Measurements from ENCODE around the gene STX5. TPM values are rescaled to one million over a fixed set of nuclear protein-coding genes. Genes with fewer than 3 reads are reported as not detected.
"Not testable (repeated sequence)": the region's sequence is repeated elsewhere in the genome, so short reads cannot be mapped to it uniquely, and the experiment has no call there.

STX5 gene
- total and polyA plus RNA-seq, 2 donors from 2014 or later, result 39.6 to 44.6 TPM

DNA sequence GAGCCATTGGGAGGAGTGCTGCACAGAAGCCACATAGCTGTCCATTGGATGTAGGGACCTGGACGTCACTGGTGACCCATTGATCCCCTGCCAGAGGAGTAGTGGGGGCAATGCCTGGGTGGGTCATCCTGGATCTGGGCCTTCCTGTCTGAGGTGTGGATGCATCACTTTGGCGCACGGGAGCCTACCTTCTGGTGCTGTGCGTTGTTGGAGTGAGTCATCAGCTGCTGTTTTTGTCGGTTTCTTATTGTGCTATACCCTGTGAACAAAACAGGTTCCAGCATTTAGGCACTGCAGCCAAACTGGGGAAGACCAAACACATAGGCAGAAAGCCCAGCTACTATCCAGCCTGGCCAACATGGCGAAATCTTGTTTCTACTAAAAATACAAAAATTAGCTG lies 57.4 kb downstream of the STX5 start:
- H3K9me3 ChIP-seq (ENCODE audit: control insufficient read depth in 2 of 3, insufficient read depth in 1 of 3, low read length in 3 of 3), result no peaks in the 10 kb centered on the region
- no peak for TF ChIP-seq CTCF (IDR thresholded peaks at IDR 0.05; ENCODE audit: borderline replicate concordance, extremely low read depth, insufficient read depth)
- DNase-seq (peak in 1 of 5 donors; percentile 31), FAIRE-seq (no peak)
- peaks cover 0 to 8% (median 7%) of the 10 kb centered on the region in 3 donors for H3K4me1 ChIP-seq (ENCODE audit: control insufficient read depth in 2 of 3, insufficient read depth in 2 of 3, low read depth in 1 of 3, low read length in 3 of 3)
- peaks cover 0 to 21% (median 9%) of the 10 kb centered on the region in 3 donors for H3K36me3 ChIP-seq (ENCODE audit: control insufficient read depth in 2 of 3, insufficient read depth in 3 of 3, low read length in 3 of 3)
- H3K4me3 ChIP-seq (ENCODE audit: low read length in 3 of 3), result no peak overlapping the region
- H3K9ac ChIP-seq (ENCODE audit: low read length in 3 of 3), result no peak overlapping the region
- intact Hi-C loops (cut with DNase I), result no loop called here
- H3K27ac ChIP-seq (ENCODE audit: low read depth in 2 of 2, low read length in 2 of 2), result no peak overlapping the region
- H3K27me3 ChIP-seq (ENCODE audit: control insufficient read depth, insufficient read depth, low read length), result no peaks in the 10 kb centered on the region

DNA sequence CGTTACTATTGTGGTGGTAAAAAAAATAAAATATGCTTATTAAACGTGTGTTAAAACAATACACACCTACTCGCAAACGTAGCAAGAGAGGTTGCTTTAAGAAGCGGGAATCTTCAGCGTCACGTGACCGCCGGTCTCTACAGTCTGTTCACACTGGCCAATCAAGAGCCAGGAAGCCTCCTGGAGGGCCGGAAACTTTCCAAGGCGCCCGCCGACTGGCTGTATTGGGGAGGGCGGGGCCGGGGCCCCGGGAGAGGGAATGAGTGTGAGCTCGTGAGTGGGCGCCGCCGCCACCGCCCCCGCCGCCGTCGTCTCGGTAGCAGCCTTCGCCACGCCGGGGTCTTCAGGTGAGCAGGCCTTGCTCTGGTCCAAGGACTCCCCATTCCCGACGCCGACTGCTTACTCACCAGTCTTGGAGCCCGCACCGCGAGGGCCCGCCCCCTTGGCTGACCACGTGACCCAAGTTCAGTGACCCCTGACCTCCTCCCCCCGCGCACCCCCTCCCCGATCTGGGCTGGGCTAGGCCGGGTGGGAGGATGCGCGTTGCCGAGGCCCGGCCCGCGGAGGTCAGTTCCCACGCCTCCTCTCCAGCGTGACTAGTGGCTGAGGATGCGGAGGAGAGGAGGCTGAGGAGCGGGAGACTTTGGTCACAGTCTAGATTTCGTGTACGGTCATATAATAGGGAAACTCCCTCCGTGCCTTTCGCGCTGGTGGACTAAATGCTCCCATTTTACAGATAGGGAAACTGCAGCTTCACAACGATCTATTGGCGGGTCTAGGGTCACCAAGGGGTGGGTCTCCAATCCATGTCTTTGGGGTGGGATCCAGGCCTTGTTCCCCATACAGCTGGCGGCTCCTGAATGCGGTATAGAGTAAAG lies 60.5 kb downstream of the STX5 start, which contains the start of gene TAF6L:
Gene TAF6L (plus strand): TSS at position 253 of the 878 bp plus-strand sequence. CDS start 4,388 bp downstream, outside the sequence.
- intact Hi-C loops (cut with DNase I), result no loop called here
- peak within 1 kb of the TSS; percentile 92 to 99 for H3K27ac ChIP-seq (ENCODE audit: low read depth in 2 of 2, low read length in 2 of 2)
- TF ChIP-seq CTCF (IDR thresholded peaks at IDR 0.05; ENCODE audit: borderline replicate concordance, extremely low read depth, insufficient read depth), result no peak
- H3K4me1 ChIP-seq (ENCODE audit: control insufficient read depth in 2 of 3, insufficient read depth in 2 of 3, low read depth in 1 of 3, low read length in 3 of 3), result peaks cover 0 to 8% (median 7%) of the 10 kb centered on the region in 3 donors
- DNase-seq (peak; percentile 98 to 99 (median 98)), FAIRE-seq (no peak)
- H3K9ac ChIP-seq (ENCODE audit: low read length in 3 of 3), result peak within 1 kb of the TSS; percentile 65 to 82 (median 78)
- no peaks in the 10 kb centered on the region for H3K27me3 ChIP-seq (ENCODE audit: control insufficient read depth, insufficient read depth, low read length)
- peak within 1 kb of the TSS; percentile 74 to 87 (median 86) for H3K4me3 ChIP-seq (ENCODE audit: low read length in 3 of 3)
- H3K9me3 ChIP-seq (ENCODE audit: control insufficient read depth in 2 of 3, insufficient read depth in 1 of 3, low read length in 3 of 3), result no peaks in the 10 kb centered on the region
- H3K36me3 ChIP-seq (ENCODE audit: control insufficient read depth in 2 of 3, insufficient read depth in 3 of 3, low read length in 3 of 3), result peaks cover 0 to 15% (median 13%) of the 10 kb centered on the region in 3 donors

DNA sequence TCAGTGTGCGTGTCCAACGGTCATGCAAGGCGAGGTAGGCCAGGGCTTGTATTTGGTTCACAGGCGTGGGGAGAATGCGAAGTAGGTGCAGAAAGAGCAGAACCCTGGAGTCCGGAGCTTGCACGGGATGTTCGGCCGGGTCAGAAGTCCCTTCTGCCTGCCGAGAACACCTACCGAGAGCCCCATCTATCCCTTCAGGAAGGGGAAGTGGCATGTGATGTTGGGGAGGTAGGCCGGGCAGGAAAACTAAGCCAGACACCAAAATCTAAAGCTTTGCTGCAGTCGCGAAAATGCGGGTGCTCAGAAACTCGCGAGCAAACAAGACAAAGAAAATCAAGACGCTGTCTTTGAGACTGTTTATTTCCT lies 61.1 kb downstream of the STX5 start:
- FAIRE-seq (no peak), DNase-seq (peak in 2 of 5 donors; percentile 54 to 64)
- no peak for TF ChIP-seq CTCF (IDR thresholded peaks at IDR 0.05; ENCODE audit: borderline replicate concordance, extremely low read depth, insufficient read depth)
- H3K4me1 ChIP-seq (ENCODE audit: control insufficient read depth in 2 of 3, insufficient read depth in 2 of 3, low read depth in 1 of 3, low read length in 3 of 3), result peaks cover 0 to 8% (median 7%) of the 10 kb centered on the region in 3 donors
- H3K9me3 ChIP-seq (ENCODE audit: control insufficient read depth in 2 of 3, insufficient read depth in 1 of 3, low read length in 3 of 3), result no peaks in the 10 kb centered on the region
- peak overlapping the region; percentile 74 to 87 (median 86) for H3K4me3 ChIP-seq (ENCODE audit: low read length in 3 of 3)
- H3K27ac ChIP-seq (ENCODE audit: low read depth in 2 of 2, low read length in 2 of 2), result peak overlapping the region; percentile 92 to 99
- peak overlapping the region; percentile 59 to 78 (median 65) for H3K9ac ChIP-seq (ENCODE audit: low read length in 3 of 3)
- H3K27me3 ChIP-seq (ENCODE audit: control insufficient read depth, insufficient read depth, low read length), result no peaks in the 10 kb centered on the region
- H3K36me3 ChIP-seq (ENCODE audit: control insufficient read depth in 2 of 3, insufficient read depth in 3 of 3, low read length in 3 of 3), result peaks cover 4 to 15% (median 10%) of the 10 kb centered on the region in 3 donors
- intact Hi-C loops (cut with DNase I), result no loop called here

DNA sequence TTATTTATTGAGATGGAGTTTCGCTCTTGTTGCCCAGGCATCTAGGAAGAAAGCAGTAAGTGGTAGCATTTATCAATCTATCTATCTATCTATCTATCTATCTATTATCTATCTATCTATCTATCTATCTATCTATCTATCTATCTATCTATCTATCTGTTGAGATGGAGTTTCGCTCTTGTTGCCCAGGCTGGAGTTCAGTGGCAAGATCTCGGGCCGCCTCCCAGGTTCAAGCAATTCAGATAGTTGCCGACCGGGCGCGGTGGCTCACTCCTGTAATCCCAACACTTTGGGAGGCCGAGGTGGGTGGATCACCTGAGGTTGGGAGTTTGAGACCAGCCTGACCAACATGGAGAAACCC lies 71.0 kb downstream of the STX5 start:
- H3K9ac ChIP-seq (ENCODE audit: low read length in 3 of 3); H3K27me3 ChIP-seq (ENCODE audit: control insufficient read depth, insufficient read depth, low read length); H3K36me3 ChIP-seq (ENCODE audit: control insufficient read depth in 2 of 3, insufficient read depth in 3 of 3, low read length in 3 of 3); intact Hi-C loops (cut with DNase I); DNase-seq; H3K27ac ChIP-seq (ENCODE audit: low read depth in 2 of 2, low read length in 2 of 2); H3K9me3 ChIP-seq (ENCODE audit: control insufficient read depth in 2 of 3, insufficient read depth in 1 of 3, low read length in 3 of 3); FAIRE-seq: not testable (repeated sequence)
- Histone ChIP-seq H3K4me3 (ENCODE audit: low read length in 3 of 3) (peak overlapping the region in 2 of 3 donors; percentile 11 to 95), H3K4me1 (ENCODE audit: control insufficient read depth in 2 of 3, insufficient read depth in 2 of 3, low read depth in 1 of 3, low read length in 3 of 3) (peaks cover 0 to 11% (median 10%) of the 10 kb centered on the region in 3 donors)

All from kidney (tissue), 14 donors.